HCT116 (cell line): Measurements from ENCODE around the gene TCP11L1. TPM values are rescaled to one million over a fixed set of nuclear protein-coding genes. Genes with fewer than 3 reads are reported as not detected.

Experiments
- ATAC-seq: fragments of 200-7000 bp; cut with Tn5 transposase; 2 replicates; pipeline ENCODE4 v1.9.1; 2020; ENCODE audit warnings: mild to moderate bottlenecking, moderate library complexity
- BruUV-seq: library from RNA; stranded (reverse); fragments of 400-500 nt; replicated peaks from 2 replicates; lab custom pipeline; 2021; lab: Mats Ljungman, UMichigan
- CTCF ChIA-PET: fragments of 300-600 bp; sonication (Branson Sonifier 250); formaldehyde crosslinking; loops from one replicate; lab custom pipeline; 2021; ENCODE audit warnings: antibody characterized with exemption; lab: Charles Lee
- POLR2A ChIA-PET: fragments of 300-600, 350-600 bp; sonication (Branson Sonifier 250); formaldehyde crosslinking; loops from one replicate; lab custom pipeline; 2021; ENCODE audit warnings: antibody characterized with exemption; lab: Charles Lee
- RAD21 ChIA-PET, 2 experiments: fragments of 300-600 bp; sonication (Branson Sonifier 250); formaldehyde crosslinking; loops; one replicate each; lab custom pipeline; 2023; ENCODE audit warnings: low total read pairs in 2 of 2; ENCODE audit not compliant: uncharacterized antibody in 2 of 2, unreplicated experiment in 2 of 2, low non-redundant PET in 1 of 2; lab: Charles Lee
- DNase-seq: peaks from one replicate; pipeline ENCODE4 v3.0.0-alpha.2; 2010; ENCODE audit warnings: low read depth, low spot score
- H2AFZ ChIP-seq: fragments of 200-600 bp; shearing (Covaris generic), sonication (generic); 2 replicates; pipeline ENCODE4 v1.6.1; 2017; ENCODE audit warnings: low read depth, mixed run types, mixed read lengths, antibody characterized with exemption, low read length; ENCODE audit not compliant: poor library complexity, severe bottlenecking
- H3K27ac ChIP-seq: 2 replicates; pipeline ENCODE4 v1.5.1; 2012; ENCODE audit warnings: low read depth, low read length
- H3K27me3 ChIP-seq: fragments of 200-600 bp; sonication (generic); 2 replicates; pipeline ENCODE4 v1.6.1; 2016; ENCODE audit warnings: mixed run types, low read length, mixed read lengths; ENCODE audit not compliant: insufficient read depth
- H3K36me3 ChIP-seq, 2 experiments: fragments of 200-500 bp in 1 of 2; fragments of 200-600 bp in 1 of 2; sonication (Bioruptor generic) in 1 of 2; sonication (generic) in 1 of 2; 2 replicates each; pipeline versions ENCODE4 v1.5.1 to v1.6.1; 2014 to 2016; ENCODE audit warnings: low read length in 2 of 2, inconsistent platforms in 1 of 2, mixed read lengths in 1 of 2, mixed run types in 1 of 2; ENCODE audit not compliant: insufficient read depth in 2 of 2, control insufficient read depth in 1 of 2
- H3K4me1 ChIP-seq, 2 experiments: fragments of 200-600 bp in 1 of 2; sonication (generic) in 1 of 2; 2 replicates each; pipeline versions ENCODE4 v1.5.1 to v1.6.1; 2012 to 2017; ENCODE audit warnings: low read length in 2 of 2, inconsistent platforms in 1 of 2, mild to moderate bottlenecking in 1 of 2, mixed read lengths in 1 of 2, mixed run types in 1 of 2, moderate library complexity in 1 of 2; ENCODE audit not compliant: insufficient read depth in 2 of 2, control insufficient read depth in 1 of 2
- H3K4me2 ChIP-seq: fragments of 200-600 bp; sonication (generic); 2 replicates; pipeline ENCODE4 v1.6.1; 2017; ENCODE audit warnings: mixed run types, low read length, mixed read lengths
- H3K4me3 ChIP-seq, 2 experiments: fragments of 200-600 bp in 1 of 2; sonication (generic) in 1 of 2; replicated peaks in 1 of 2; 2 replicates each; pipeline ENCODE4 v1.5.1; 2011 to 2016; ENCODE audit warnings: low read length in 2 of 2, control low read depth in 1 of 2, low read depth in 1 of 2, mild to moderate bottlenecking in 1 of 2, mixed read lengths in 1 of 2, mixed run types in 1 of 2
- H3K79me2 ChIP-seq: fragments of 200-600 bp; sonication (generic); 2 replicates; pipeline ENCODE4 v1.6.1; 2017; ENCODE audit warnings: mild to moderate bottlenecking, mixed run types, low read length, moderate library complexity, mixed read lengths; ENCODE audit not compliant: insufficient read depth
- H3K9ac ChIP-seq: fragments of 200-600 bp; sonication (generic); 2 replicates; pipeline ENCODE4 v1.6.1; 2016; ENCODE audit warnings: low read length, mixed read lengths
- H3K9me2 ChIP-seq: fragments of 200-600 bp; sonication (generic), shearing (Covaris generic); 2 replicates; pipeline ENCODE4 v1.6.1; 2017; ENCODE audit warnings: mixed run types, mild to moderate bottlenecking, moderate library complexity; ENCODE audit not compliant: insufficient read depth
- H3K9me3 ChIP-seq, 2 experiments: fragments of 200-500 bp in 1 of 2; fragments of 200-600 bp in 1 of 2; sonication (Bioruptor generic) in 1 of 2; sonication (generic) in 1 of 2; 2 replicates each; pipeline ENCODE4 v1.6.1; 2014 to 2017; ENCODE audit warnings: low read length in 2 of 2, mixed read lengths in 2 of 2, inconsistent platforms in 1 of 2, low read depth in 1 of 2, mild to moderate bottlenecking in 1 of 2, mixed run types in 1 of 2, moderate library complexity in 1 of 2; ENCODE audit not compliant: control insufficient read depth in 1 of 2, insufficient read depth in 1 of 2
- H4K20me1 ChIP-seq: fragments of 200-600 bp; sonication (generic), shearing (Covaris generic); 2 replicates; pipeline ENCODE4 v1.6.1; 2017; ENCODE audit warnings: mixed run types, mild to moderate bottlenecking, moderate library complexity; ENCODE audit not compliant: insufficient read depth
- CBX3 ChIP-seq: IDR thresholded peaks from 2 replicates; pipeline ENCODE4 v1.6.1; 2012; ENCODE audit warnings: low read depth
- CEBPB ChIP-seq: IDR thresholded peaks from 2 replicates; pipeline ENCODE4 v1.6.1; 2012; ENCODE audit warnings: low read depth
- EGR1 ChIP-seq: IDR thresholded peaks from 2 replicates; pipeline ENCODE4 v1.6.1; 2012; ENCODE audit warnings: low read depth
- ELF1 ChIP-seq: IDR thresholded peaks from 2 replicates; pipeline ENCODE4 v1.6.1; 2012; ENCODE audit warnings: low read depth, borderline replicate concordance
- EZH2 ChIP-seq: fragments of 200-600 bp; sonication (generic); IDR thresholded peaks from 2 replicates; pipeline ENCODE4 v1.6.1; 2017; ENCODE audit warnings: antibody characterized with exemption, mixed run types
- EZH2phosphoT487 ChIP-seq: fragments of 200-600 bp; IDR thresholded peaks from 2 replicates; pipeline ENCODE4 v1.6.1; 2018; ENCODE audit warnings: antibody characterized with exemption, borderline replicate concordance
- FOSL1 ChIP-seq: IDR thresholded peaks from 2 replicates; pipeline ENCODE4 v1.6.1; 2012; ENCODE audit warnings: low read depth
- POLR2AphosphoS5 ChIP-seq: IDR thresholded peaks from 2 replicates; pipeline ENCODE4 v1.6.1; 2011; ENCODE audit warnings: mild to moderate bottlenecking, low read depth, low read length, moderate library complexity
- SIN3A ChIP-seq: IDR thresholded peaks from 2 replicates; pipeline ENCODE4 v1.6.1; 2012; ENCODE audit warnings: low read depth
- SP1 ChIP-seq: IDR thresholded peaks from 2 replicates; pipeline ENCODE4 v1.6.1; 2012; ENCODE audit warnings: low read depth
- SRF ChIP-seq: IDR thresholded peaks from 2 replicates; pipeline ENCODE4 v1.6.1; 2012; ENCODE audit warnings: low read depth
- TCF7L2 ChIP-seq: IDR thresholded peaks from 2 replicates; pipeline ENCODE4 v1.7.0; 2011; ENCODE audit warnings: borderline replicate concordance, inconsistent platforms; ENCODE audit not compliant: insufficient read depth, insufficient read length; ENCODE audit errors: extremely low read depth
- YY1 ChIP-seq: IDR thresholded peaks from 2 replicates; pipeline ENCODE4 v1.6.1; 2011; ENCODE audit warnings: low read length, low read depth, moderate library complexity, mild to moderate bottlenecking; ENCODE audit not compliant: insufficient replicate concordance; ENCODE audit errors: extremely low read depth
- ZFX ChIP-seq: fragments of 450-650 bp; IDR thresholded peaks from 2 replicates; pipeline ENCODE4 v1.6.1; 2017
- intact Hi-C: fragments of 100-400 bp; cut with micrococcal nuclease; formaldehyde crosslinking; loops from 2 replicates; pipeline ENCODE4 v1.10.0; 2022
- total RNA-seq: library from RNA; stranded (reverse); gene quantifications from one replicate; pipeline ENCODE4 v1.2.1, GENCODE V29; 2021; ENCODE audit not compliant: unreplicated experiment
- TF ChIP-seq, protein P1 (sequence below), 3 experiments: fragments of 200-600 bp in 1 of 3; sonication (generic) in 1 of 3; IDR thresholded peaks in 2 of 3; conservative IDR thresholded peaks in 1 of 3; 2 replicates each; pipeline ENCODE4 v1.5.1; 2012 to 2017; ENCODE audit warnings: low read depth in 2 of 3, low read length in 2 of 3, antibody characterized with exemption in 1 of 3, borderline replicate concordance in 1 of 3, control low read depth in 1 of 3, mild to moderate bottlenecking in 1 of 3, mixed read lengths in 1 of 3, mixed run types in 1 of 3, moderate library complexity in 1 of 3; ENCODE audit not compliant: insufficient read depth in 1 of 3
- TF ChIP-seq, protein P2 (sequence below): IDR thresholded peaks from 2 replicates; pipeline ENCODE4 v1.6.1; 2011; ENCODE audit warnings: mild to moderate bottlenecking, low read length, moderate library complexity; ENCODE audit not compliant: insufficient replicate concordance; ENCODE audit errors: extremely low read depth

TCP11L1 gene
- total RNA-seq, 1 experiment from 2014 or later, result 12.0 TPM

DNA sequence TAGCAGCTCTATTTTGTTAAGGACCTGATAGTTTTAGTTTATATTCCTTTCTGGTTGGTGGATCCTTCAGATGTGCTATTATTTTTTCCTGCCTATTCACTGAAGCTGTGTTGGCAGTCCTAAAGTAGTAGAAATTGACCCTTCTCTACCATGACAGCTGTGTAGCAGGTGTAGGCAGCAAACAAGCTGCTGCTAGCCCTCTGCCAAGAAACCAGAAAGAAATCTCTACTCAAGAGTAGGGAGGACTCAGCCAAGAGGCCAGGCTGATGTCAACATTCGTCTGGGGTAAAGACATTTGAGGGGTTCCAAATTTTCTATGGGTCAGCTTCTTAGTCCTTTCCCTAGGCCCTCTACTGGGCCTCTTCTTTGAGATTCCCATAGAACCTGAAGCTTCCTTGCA, 70.7 kb downstream of the TCP11L1 start:
- no peak overlapping the region for H2AFZ ChIP-seq
- BruUV-seq, result no TSS peak
- no peaks in the 10 kb centered on the region for H4K20me1 ChIP-seq
- H3K27me3 ChIP-seq, result no peaks in the 10 kb centered on the region
- intact Hi-C loops, result no loop called here
- no peak for TF ChIP-seq SP1
- no peak for TF ChIP-seq ELF1
- TF ChIP-seq CBX3, result no peak
- TF ChIP-seq FOSL1, result no peak
- TF ChIP-seq POLR2AphosphoS5, result no peak
- no peak for TF ChIP-seq EZH2
- TF ChIP-seq ZFX, result no peak
- TF ChIP-seq CEBPB, result no peak
- TF ChIP-seq, protein P1, sequence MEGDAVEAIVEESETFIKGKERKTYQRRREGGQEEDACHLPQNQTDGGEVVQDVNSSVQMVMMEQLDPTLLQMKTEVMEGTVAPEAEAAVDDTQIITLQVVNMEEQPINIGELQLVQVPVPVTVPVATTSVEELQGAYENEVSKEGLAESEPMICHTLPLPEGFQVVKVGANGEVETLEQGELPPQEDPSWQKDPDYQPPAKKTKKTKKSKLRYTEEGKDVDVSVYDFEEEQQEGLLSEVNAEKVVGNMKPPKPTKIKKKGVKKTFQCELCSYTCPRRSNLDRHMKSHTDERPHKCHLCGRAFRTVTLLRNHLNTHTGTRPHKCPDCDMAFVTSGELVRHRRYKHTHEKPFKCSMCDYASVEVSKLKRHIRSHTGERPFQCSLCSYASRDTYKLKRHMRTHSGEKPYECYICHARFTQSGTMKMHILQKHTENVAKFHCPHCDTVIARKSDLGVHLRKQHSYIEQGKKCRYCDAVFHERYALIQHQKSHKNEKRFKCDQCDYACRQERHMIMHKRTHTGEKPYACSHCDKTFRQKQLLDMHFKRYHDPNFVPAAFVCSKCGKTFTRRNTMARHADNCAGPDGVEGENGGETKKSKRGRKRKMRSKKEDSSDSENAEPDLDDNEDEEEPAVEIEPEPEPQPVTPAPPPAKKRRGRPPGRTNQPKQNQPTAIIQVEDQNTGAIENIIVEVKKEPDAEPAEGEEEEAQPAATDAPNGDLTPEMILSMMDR (IDR thresholded peaks at IDR 0.05 in 2 of 3, conservative IDR thresholded peaks at IDR 0.05 in 1 of 3; ENCODE audit: borderline replicate concordance in 1 of 3, insufficient read depth in 1 of 3, low read depth in 2 of 3, low read length in 2 of 3), result no peak
- TF ChIP-seq YY1, result no peak
- TF ChIP-seq EGR1, result no peak
- TF ChIP-seq, protein P2, sequence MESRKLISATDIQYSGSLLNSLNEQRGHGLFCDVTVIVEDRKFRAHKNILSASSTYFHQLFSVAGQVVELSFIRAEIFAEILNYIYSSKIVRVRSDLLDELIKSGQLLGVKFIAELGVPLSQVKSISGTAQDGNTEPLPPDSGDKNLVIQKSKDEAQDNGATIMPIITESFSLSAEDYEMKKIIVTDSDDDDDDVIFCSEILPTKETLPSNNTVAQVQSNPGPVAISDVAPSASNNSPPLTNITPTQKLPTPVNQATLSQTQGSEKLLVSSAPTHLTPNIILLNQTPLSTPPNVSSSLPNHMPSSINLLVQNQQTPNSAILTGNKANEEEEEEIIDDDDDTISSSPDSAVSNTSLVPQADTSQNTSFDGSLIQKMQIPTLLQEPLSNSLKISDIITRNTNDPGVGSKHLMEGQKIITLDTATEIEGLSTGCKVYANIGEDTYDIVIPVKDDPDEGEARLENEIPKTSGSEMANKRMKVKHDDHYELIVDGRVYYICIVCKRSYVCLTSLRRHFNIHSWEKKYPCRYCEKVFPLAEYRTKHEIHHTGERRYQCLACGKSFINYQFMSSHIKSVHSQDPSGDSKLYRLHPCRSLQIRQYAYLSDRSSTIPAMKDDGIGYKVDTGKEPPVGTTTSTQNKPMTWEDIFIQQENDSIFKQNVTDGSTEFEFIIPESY, result no peak
- no peak for TF ChIP-seq SRF
- no peak for TF ChIP-seq SIN3A
- TF ChIP-seq TCF7L2, result no peak
- TF ChIP-seq EZH2phosphoT487, result no peak
- H3K27ac ChIP-seq, result no peak overlapping the region
- no peaks in the 10 kb centered on the region for H3K9me2 ChIP-seq
- no peaks in the 10 kb centered on the region for H3K9me3 ChIP-seq
- ChIA-PET RAD21 (no interaction called here), CTCF (no interaction called here), POLR2A (no interaction called here)
- no peaks in the 10 kb centered on the region for H3K4me1 ChIP-seq
- no peak overlapping the region for H3K4me3 ChIP-seq
- H3K9ac ChIP-seq, result no peak overlapping the region
- H3K36me3 ChIP-seq, result peaks cover 0 to 2% of the 10 kb centered on the region in 2 experiments; a peak in 2 of 4 replicates
- no peak overlapping the region for H3K4me2 ChIP-seq
- DNase-seq, result no peak
- ATAC-seq, result no peak
- no peaks in the 10 kb centered on the region for H3K79me2 ChIP-seq
